HCT116 (cell line): ENCODE measurements around the gene GFAP. TPM values are rescaled to one million over a fixed set of nuclear protein-coding genes. Genes with fewer than 3 reads are reported as not detected.

Experiments used
- ATAC-seq: fragments of 200-7000 bp; cut with Tn5 transposase; 2 replicates; pipeline ENCODE4 v1.9.1; 2020; ENCODE audit warnings: mild to moderate bottlenecking, moderate library complexity
- BruUV-seq: library from RNA; stranded (reverse); fragments of 400-500 nt; replicated peaks from 2 replicates; lab custom pipeline; 2021; lab: Mats Ljungman, UMichigan
- CTCF ChIA-PET: fragments of 300-600 bp; sonication (Branson Sonifier 250); formaldehyde crosslinking; loops from one replicate; lab custom pipeline; 2021; ENCODE audit warnings: antibody characterized with exemption; lab: Charles Lee
- POLR2A ChIA-PET: fragments of 300-600, 350-600 bp; sonication (Branson Sonifier 250); formaldehyde crosslinking; loops from one replicate; lab custom pipeline; 2021; ENCODE audit warnings: antibody characterized with exemption; lab: Charles Lee
- RAD21 ChIA-PET, 2 experiments: fragments of 300-600 bp; sonication (Branson Sonifier 250); formaldehyde crosslinking; loops; one replicate each; lab custom pipeline; 2023; ENCODE audit warnings: low total read pairs in 2 of 2; ENCODE audit not compliant: uncharacterized antibody in 2 of 2, unreplicated experiment in 2 of 2, low non-redundant PET in 1 of 2; lab: Charles Lee
- DNase-seq: peaks from one replicate; pipeline ENCODE4 v3.0.0-alpha.2; 2010; ENCODE audit warnings: low read depth, low spot score
- H2AFZ ChIP-seq: fragments of 200-600 bp; shearing (Covaris generic), sonication (generic); 2 replicates; pipeline ENCODE4 v1.6.1; 2017; ENCODE audit warnings: low read depth, mixed run types, mixed read lengths, antibody characterized with exemption, low read length; ENCODE audit not compliant: poor library complexity, severe bottlenecking
- H3K27ac ChIP-seq: 2 replicates; pipeline ENCODE4 v1.5.1; 2012; ENCODE audit warnings: low read depth, low read length
- H3K27me3 ChIP-seq: fragments of 200-600 bp; sonication (generic); 2 replicates; pipeline ENCODE4 v1.6.1; 2016; ENCODE audit warnings: mixed run types, low read length, mixed read lengths; ENCODE audit not compliant: insufficient read depth
- H3K36me3 ChIP-seq, 2 experiments: fragments of 200-500 bp in 1 of 2; fragments of 200-600 bp in 1 of 2; sonication (Bioruptor generic) in 1 of 2; sonication (generic) in 1 of 2; 2 replicates each; pipeline versions ENCODE4 v1.5.1 to v1.6.1; 2014 to 2016; ENCODE audit warnings: low read length in 2 of 2, inconsistent platforms in 1 of 2, mixed read lengths in 1 of 2, mixed run types in 1 of 2; ENCODE audit not compliant: insufficient read depth in 2 of 2, control insufficient read depth in 1 of 2
- H3K4me1 ChIP-seq, 2 experiments: fragments of 200-600 bp in 1 of 2; sonication (generic) in 1 of 2; 2 replicates each; pipeline versions ENCODE4 v1.5.1 to v1.6.1; 2012 to 2017; ENCODE audit warnings: low read length in 2 of 2, inconsistent platforms in 1 of 2, mild to moderate bottlenecking in 1 of 2, mixed read lengths in 1 of 2, mixed run types in 1 of 2, moderate library complexity in 1 of 2; ENCODE audit not compliant: insufficient read depth in 2 of 2, control insufficient read depth in 1 of 2
- H3K4me2 ChIP-seq: fragments of 200-600 bp; sonication (generic); 2 replicates; pipeline ENCODE4 v1.6.1; 2017; ENCODE audit warnings: mixed run types, low read length, mixed read lengths
- H3K4me3 ChIP-seq, 2 experiments: fragments of 200-600 bp in 1 of 2; sonication (generic) in 1 of 2; replicated peaks in 1 of 2; 2 replicates each; pipeline ENCODE4 v1.5.1; 2011 to 2016; ENCODE audit warnings: low read length in 2 of 2, control low read depth in 1 of 2, low read depth in 1 of 2, mild to moderate bottlenecking in 1 of 2, mixed read lengths in 1 of 2, mixed run types in 1 of 2
- H3K79me2 ChIP-seq: fragments of 200-600 bp; sonication (generic); 2 replicates; pipeline ENCODE4 v1.6.1; 2017; ENCODE audit warnings: mild to moderate bottlenecking, mixed run types, low read length, moderate library complexity, mixed read lengths; ENCODE audit not compliant: insufficient read depth
- H3K9ac ChIP-seq: fragments of 200-600 bp; sonication (generic); 2 replicates; pipeline ENCODE4 v1.6.1; 2016; ENCODE audit warnings: low read length, mixed read lengths
- H3K9me2 ChIP-seq: fragments of 200-600 bp; sonication (generic), shearing (Covaris generic); 2 replicates; pipeline ENCODE4 v1.6.1; 2017; ENCODE audit warnings: mixed run types, mild to moderate bottlenecking, moderate library complexity; ENCODE audit not compliant: insufficient read depth
- H3K9me3 ChIP-seq, 2 experiments: fragments of 200-500 bp in 1 of 2; fragments of 200-600 bp in 1 of 2; sonication (Bioruptor generic) in 1 of 2; sonication (generic) in 1 of 2; 2 replicates each; pipeline ENCODE4 v1.6.1; 2014 to 2017; ENCODE audit warnings: low read length in 2 of 2, mixed read lengths in 2 of 2, inconsistent platforms in 1 of 2, low read depth in 1 of 2, mild to moderate bottlenecking in 1 of 2, mixed run types in 1 of 2, moderate library complexity in 1 of 2; ENCODE audit not compliant: control insufficient read depth in 1 of 2, insufficient read depth in 1 of 2
- H4K20me1 ChIP-seq: fragments of 200-600 bp; sonication (generic), shearing (Covaris generic); 2 replicates; pipeline ENCODE4 v1.6.1; 2017; ENCODE audit warnings: mixed run types, mild to moderate bottlenecking, moderate library complexity; ENCODE audit not compliant: insufficient read depth
- CBX3 ChIP-seq: IDR thresholded peaks from 2 replicates; pipeline ENCODE4 v1.6.1; 2012; ENCODE audit warnings: low read depth
- CEBPB ChIP-seq: IDR thresholded peaks from 2 replicates; pipeline ENCODE4 v1.6.1; 2012; ENCODE audit warnings: low read depth
- ELF1 ChIP-seq: IDR thresholded peaks from 2 replicates; pipeline ENCODE4 v1.6.1; 2012; ENCODE audit warnings: low read depth, borderline replicate concordance
- EZH2phosphoT487 ChIP-seq: fragments of 200-600 bp; IDR thresholded peaks from 2 replicates; pipeline ENCODE4 v1.6.1; 2018; ENCODE audit warnings: antibody characterized with exemption, borderline replicate concordance
- FOSL1 ChIP-seq: IDR thresholded peaks from 2 replicates; pipeline ENCODE4 v1.6.1; 2012; ENCODE audit warnings: low read depth
- POLR2AphosphoS5 ChIP-seq: IDR thresholded peaks from 2 replicates; pipeline ENCODE4 v1.6.1; 2011; ENCODE audit warnings: mild to moderate bottlenecking, low read depth, low read length, moderate library complexity
- SIN3A ChIP-seq: IDR thresholded peaks from 2 replicates; pipeline ENCODE4 v1.6.1; 2012; ENCODE audit warnings: low read depth
- SP1 ChIP-seq: IDR thresholded peaks from 2 replicates; pipeline ENCODE4 v1.6.1; 2012; ENCODE audit warnings: low read depth
- SRF ChIP-seq: IDR thresholded peaks from 2 replicates; pipeline ENCODE4 v1.6.1; 2012; ENCODE audit warnings: low read depth
- TCF7L2 ChIP-seq: IDR thresholded peaks from 2 replicates; pipeline ENCODE4 v1.7.0; 2011; ENCODE audit warnings: borderline replicate concordance, inconsistent platforms; ENCODE audit not compliant: insufficient read depth, insufficient read length; ENCODE audit errors: extremely low read depth
- YY1 ChIP-seq: IDR thresholded peaks from 2 replicates; pipeline ENCODE4 v1.6.1; 2011; ENCODE audit warnings: low read length, low read depth, moderate library complexity, mild to moderate bottlenecking; ENCODE audit not compliant: insufficient replicate concordance; ENCODE audit errors: extremely low read depth
- ZFX ChIP-seq: fragments of 450-650 bp; IDR thresholded peaks from 2 replicates; pipeline ENCODE4 v1.6.1; 2017
- ZNF274 ChIP-seq: fragments of 200-500 bp; sonication (Bioruptor generic); IDR thresholded peaks from 2 replicates; pipeline ENCODE4 v1.6.1; 2014; ENCODE audit warnings: mild to moderate bottlenecking, low read depth, low read length, inconsistent platforms
- intact Hi-C: fragments of 100-400 bp; cut with micrococcal nuclease; formaldehyde crosslinking; loops from 2 replicates; pipeline ENCODE4 v1.10.0; 2022
- total RNA-seq: library from RNA; stranded (reverse); gene quantifications from one replicate; pipeline ENCODE4 v1.2.1, GENCODE V29; 2021; ENCODE audit not compliant: unreplicated experiment
- TF ChIP-seq, protein P1 (sequence below): IDR thresholded peaks from 2 replicates; pipeline ENCODE4 v1.6.1; 2012
- TF ChIP-seq, protein P2 (sequence below): IDR thresholded peaks from 2 replicates; pipeline ENCODE4 v1.6.1; 2012
- TF ChIP-seq, protein P3 (sequence below), 3 experiments: fragments of 200-600 bp in 1 of 3; sonication (generic) in 1 of 3; IDR thresholded peaks in 2 of 3; conservative IDR thresholded peaks in 1 of 3; 2 replicates each; pipeline ENCODE4 v1.5.1; 2012 to 2017; ENCODE audit warnings: low read depth in 2 of 3, low read length in 2 of 3, antibody characterized with exemption in 1 of 3, borderline replicate concordance in 1 of 3, control low read depth in 1 of 3, mild to moderate bottlenecking in 1 of 3, mixed read lengths in 1 of 3, mixed run types in 1 of 3, moderate library complexity in 1 of 3; ENCODE audit not compliant: insufficient read depth in 1 of 3
- TF ChIP-seq, protein P4 (sequence below): IDR thresholded peaks from 2 replicates; pipeline ENCODE4 v1.6.1; 2011; ENCODE audit warnings: mild to moderate bottlenecking, low read length, moderate library complexity; ENCODE audit not compliant: insufficient replicate concordance; ENCODE audit errors: extremely low read depth

Gene GFAP
- total RNA-seq, 1 experiment from 2014 or later: not detected

DNA sequence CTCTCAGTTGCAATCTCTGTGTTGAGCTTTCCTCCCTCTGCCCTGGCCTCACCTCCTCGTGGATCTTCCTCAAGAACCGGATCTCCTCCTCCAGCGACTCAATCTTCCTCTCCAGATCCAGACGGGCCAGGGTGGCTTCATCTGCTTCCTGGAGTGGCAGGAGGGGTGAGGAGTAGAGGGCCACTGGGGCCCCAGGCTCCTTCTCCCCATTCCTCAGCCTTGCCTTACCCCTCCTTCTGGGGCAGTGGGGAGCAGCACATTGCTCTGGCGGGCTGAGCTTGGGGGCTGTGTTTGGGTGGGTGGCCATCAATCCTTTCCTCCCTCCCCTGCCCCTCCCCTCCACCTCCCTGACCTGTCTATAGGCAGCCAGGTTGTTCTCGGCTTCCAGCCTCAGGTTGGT lies 1.6 kb downstream of the GFAP start:
- ChIA-PET RAD21 (no interaction called here), POLR2A (no interaction called here), CTCF (no interaction called here)
- H3K9me2 ChIP-seq: no peaks in the 10 kb centered on the region
- H3K36me3 ChIP-seq: no peaks in the 10 kb centered on the region
- no peaks in the 10 kb centered on the region for H3K27me3 ChIP-seq
- intact Hi-C loops: no loop called here
- H3K9ac ChIP-seq: no peak overlapping the region
- BruUV-seq: no TSS peak
- TF ChIP-seq, protein P1, sequence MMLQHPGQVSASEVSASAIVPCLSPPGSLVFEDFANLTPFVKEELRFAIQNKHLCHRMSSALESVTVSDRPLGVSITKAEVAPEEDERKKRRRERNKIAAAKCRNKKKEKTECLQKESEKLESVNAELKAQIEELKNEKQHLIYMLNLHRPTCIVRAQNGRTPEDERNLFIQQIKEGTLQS: no peak
- TF ChIP-seq CBX3 (no peak), SRF (no peak), ELF1 (no peak), YY1 (no peak), CEBPB (no peak), SIN3A (no peak), TCF7L2 (no peak), FOSL1 (no peak), ZFX (no peak), EZH2phosphoT487 (no peak), ZNF274 (no peak), POLR2AphosphoS5 (no peak), SP1 (no peak)
- TF ChIP-seq, protein P2, sequence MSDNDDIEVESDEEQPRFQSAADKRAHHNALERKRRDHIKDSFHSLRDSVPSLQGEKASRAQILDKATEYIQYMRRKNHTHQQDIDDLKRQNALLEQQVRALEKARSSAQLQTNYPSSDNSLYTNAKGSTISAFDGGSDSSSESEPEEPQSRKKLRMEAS: no peak
- TF ChIP-seq, protein P3, sequence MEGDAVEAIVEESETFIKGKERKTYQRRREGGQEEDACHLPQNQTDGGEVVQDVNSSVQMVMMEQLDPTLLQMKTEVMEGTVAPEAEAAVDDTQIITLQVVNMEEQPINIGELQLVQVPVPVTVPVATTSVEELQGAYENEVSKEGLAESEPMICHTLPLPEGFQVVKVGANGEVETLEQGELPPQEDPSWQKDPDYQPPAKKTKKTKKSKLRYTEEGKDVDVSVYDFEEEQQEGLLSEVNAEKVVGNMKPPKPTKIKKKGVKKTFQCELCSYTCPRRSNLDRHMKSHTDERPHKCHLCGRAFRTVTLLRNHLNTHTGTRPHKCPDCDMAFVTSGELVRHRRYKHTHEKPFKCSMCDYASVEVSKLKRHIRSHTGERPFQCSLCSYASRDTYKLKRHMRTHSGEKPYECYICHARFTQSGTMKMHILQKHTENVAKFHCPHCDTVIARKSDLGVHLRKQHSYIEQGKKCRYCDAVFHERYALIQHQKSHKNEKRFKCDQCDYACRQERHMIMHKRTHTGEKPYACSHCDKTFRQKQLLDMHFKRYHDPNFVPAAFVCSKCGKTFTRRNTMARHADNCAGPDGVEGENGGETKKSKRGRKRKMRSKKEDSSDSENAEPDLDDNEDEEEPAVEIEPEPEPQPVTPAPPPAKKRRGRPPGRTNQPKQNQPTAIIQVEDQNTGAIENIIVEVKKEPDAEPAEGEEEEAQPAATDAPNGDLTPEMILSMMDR (IDR thresholded peaks at IDR 0.05 in 2 of 3, conservative IDR thresholded peaks at IDR 0.05 in 1 of 3; ENCODE audit: borderline replicate concordance in 1 of 3, insufficient read depth in 1 of 3, low read depth in 2 of 3, low read length in 2 of 3): no peak
- TF ChIP-seq, protein P4, sequence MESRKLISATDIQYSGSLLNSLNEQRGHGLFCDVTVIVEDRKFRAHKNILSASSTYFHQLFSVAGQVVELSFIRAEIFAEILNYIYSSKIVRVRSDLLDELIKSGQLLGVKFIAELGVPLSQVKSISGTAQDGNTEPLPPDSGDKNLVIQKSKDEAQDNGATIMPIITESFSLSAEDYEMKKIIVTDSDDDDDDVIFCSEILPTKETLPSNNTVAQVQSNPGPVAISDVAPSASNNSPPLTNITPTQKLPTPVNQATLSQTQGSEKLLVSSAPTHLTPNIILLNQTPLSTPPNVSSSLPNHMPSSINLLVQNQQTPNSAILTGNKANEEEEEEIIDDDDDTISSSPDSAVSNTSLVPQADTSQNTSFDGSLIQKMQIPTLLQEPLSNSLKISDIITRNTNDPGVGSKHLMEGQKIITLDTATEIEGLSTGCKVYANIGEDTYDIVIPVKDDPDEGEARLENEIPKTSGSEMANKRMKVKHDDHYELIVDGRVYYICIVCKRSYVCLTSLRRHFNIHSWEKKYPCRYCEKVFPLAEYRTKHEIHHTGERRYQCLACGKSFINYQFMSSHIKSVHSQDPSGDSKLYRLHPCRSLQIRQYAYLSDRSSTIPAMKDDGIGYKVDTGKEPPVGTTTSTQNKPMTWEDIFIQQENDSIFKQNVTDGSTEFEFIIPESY: no peak
- ATAC-seq (no peak), DNase-seq (no peak)
- no peaks in the 10 kb centered on the region for H4K20me1 ChIP-seq
- no peak overlapping the region for H3K4me2 ChIP-seq
- no peak overlapping the region for H3K27ac ChIP-seq
- no peaks in the 10 kb centered on the region for H3K9me3 ChIP-seq
- no peaks in the 10 kb centered on the region for H3K79me2 ChIP-seq
- H3K4me1 ChIP-seq: peaks cover 0 to 10% of the 10 kb centered on the region in 2 experiments; a peak in 2 of 4 replicates
- no peak overlapping the region for H2AFZ ChIP-seq
- no peak overlapping the region for H3K4me3 ChIP-seq
